Activated CD4-positive, alpha-beta T cell treated with anti-CD3 and anti-CD28 coated beads, Interleukin-2, amount 50 U/mL, for 4 hours (primary cell): ENCODE results near the gene FAM120B.
"Not testable (repeated sequence)": the region's sequence is repeated elsewhere in the genome, so short reads cannot be mapped to it uniquely, and the experiment has no call there.

Experiments used
- DNase-seq, 2 experiments: peaks; one replicate each; pipeline ENCODE4 v3.0.0-alpha.2; 2020

The FAM120B gene, protein sequence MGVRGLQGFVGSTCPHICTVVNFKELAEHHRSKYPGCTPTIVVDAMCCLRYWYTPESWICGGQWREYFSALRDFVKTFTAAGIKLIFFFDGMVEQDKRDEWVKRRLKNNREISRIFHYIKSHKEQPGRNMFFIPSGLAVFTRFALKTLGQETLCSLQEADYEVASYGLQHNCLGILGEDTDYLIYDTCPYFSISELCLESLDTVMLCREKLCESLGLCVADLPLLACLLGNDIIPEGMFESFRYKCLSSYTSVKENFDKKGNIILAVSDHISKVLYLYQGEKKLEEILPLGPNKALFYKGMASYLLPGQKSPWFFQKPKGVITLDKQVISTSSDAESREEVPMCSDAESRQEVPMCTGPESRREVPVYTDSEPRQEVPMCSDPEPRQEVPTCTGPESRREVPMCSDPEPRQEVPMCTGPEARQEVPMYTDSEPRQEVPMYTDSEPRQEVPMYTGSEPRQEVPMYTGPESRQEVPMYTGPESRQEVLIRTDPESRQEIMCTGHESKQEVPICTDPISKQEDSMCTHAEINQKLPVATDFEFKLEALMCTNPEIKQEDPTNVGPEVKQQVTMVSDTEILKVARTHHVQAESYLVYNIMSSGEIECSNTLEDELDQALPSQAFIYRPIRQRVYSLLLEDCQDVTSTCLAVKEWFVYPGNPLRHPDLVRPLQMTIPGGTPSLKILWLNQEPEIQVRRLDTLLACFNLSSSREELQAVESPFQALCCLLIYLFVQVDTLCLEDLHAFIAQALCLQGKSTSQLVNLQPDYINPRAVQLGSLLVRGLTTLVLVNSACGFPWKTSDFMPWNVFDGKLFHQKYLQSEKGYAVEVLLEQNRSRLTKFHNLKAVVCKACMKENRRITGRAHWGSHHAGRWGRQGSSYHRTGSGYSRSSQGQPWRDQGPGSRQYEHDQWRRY

DNA sequence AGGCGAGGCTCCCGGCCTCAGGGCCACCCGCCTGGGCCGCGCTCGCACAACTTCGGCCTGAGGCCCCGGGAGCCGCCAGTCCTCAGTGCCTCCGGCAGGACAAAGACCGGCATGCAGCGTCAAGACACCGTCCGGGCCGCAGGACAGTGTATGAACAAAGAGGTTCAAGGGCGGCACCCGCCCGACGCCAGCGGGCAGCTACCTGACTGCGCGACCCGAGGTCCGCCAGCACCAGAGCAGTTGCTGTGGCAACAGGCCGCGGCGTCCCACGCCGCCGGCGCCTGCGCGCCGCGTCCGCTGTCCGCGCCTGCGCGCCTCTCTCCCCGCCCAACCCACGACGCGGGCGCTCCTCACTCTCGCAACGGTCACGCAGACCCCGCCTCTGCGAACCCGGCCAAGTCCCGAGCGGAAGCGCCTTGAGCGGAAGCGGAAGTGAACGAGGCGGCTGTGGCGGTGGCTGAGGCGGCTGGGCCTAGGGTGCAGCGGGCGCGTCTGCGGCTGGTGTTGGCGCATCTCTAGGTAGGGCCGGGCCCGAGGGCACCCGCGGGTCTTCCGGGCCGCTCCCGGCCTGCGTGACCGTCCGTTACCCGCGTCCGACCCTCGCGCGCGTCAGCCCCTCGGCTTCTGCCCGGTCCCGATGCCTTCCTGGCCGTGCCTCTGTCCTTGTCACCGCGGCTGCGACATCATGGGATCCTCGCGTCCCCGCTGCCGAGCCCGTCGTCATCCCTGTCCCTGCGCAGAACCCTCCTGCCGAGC is at the start of gene FAM120B:
TSS of gene FAM120B (plus strand) at position 435 of the 756 bp plus-strand sequence. CDS start 10,633 bp downstream, outside the sequence.
- peak; percentile 93 to 94 for DNase-seq

DNA sequence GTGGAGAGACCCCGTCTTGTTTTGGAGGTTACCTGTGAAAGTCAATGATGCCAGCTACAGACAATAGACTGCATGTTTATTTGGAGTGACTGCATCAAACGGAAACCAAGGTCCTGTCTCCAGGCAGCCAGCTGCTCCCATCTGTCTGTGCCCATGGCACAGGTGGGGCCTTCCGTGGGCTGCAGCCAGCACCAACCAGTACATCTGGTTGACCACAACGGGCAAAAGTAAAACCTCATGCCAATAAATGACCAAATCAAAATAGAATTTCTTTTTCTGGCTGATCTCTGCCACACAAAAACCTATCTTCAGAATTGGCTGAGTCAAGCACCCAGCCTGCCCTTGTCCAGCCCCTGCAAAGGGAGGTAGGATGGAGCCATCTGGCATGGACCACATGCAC is 49.2 kb upstream of the FAM120B start:
- no peak for DNase-seq

- DNase-seq: no peak
These were observed 48.2 kb upstream of the FAM120B start for GRCh38 chr6:170258407-170258806.

- no peak for DNase-seq
These were observed 47.3 kb upstream of the FAM120B start for GRCh38 chr6:170259278-170259677.

DNA sequence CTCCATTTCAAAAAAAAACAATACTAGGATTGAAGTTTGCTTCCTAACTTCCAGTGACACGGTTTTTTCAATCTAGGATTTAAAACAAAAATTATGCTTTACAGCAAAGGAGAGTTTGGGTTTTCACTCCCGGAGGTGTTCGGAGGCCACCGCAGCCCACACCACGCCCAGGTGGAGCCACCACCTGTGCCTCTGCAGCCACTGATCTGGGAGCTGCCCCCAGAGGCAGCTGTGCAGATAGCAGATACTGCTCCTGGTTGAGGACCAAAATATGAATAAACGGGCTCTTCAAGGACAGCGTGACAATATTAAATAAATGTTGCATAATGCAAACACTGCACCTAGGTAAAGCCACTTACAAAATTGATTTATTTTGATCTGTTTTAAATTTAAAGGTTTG is 45.9 kb upstream of the FAM120B start:
- no peak for DNase-seq

- DNase-seq: no peak
These were observed 44.7 kb upstream of the FAM120B start for GRCh38 chr6:170261643-170262488.

GRCh38 chr6:170262489-170263088 is 44.0 kb upstream of the FAM120B start:
- no peak for DNase-seq

GRCh38 chr6:170263410-170263809 is 43.1 kb upstream of the FAM120B start:
- DNase-seq: no peak

DNA sequence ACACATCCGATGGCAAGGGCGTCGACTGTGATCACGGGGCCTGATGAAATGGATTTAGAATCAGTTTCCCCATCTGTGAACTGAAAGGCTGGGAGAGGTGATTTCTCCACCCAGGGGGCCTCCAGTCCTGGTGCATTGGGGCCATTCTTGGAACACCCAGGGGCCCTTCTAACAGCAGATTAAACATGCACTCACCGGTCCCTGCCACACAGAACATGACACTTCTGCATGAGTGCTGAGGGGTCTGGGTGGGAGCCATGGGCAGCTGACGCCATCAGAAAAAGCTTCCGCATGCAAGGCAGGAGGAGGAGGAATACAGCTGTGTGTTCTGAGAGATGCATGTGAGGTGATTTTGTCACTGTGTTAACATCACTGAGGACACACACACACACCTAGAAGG is 42.5 kb upstream of the FAM120B start:
- no peak for DNase-seq

DNA sequence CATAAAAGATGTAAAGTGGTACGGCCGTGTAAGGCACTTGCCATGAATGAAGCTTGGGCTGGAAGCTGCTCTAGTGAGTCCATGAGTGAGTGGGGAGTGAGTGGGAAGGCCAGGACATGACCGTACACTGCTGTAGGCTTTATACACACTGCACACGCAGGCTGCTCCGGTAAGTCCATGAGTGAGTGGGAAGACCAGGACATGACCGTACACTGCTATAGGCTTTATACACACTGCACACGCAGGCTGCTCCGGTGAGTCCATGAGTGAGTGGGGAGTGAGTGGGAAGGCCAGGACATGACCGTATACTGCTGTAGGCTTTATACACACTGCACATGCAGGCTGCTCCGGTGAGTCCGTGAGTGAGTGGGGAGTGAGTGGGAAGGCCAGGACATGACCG is 41.9 kb upstream of the FAM120B start:
- not testable (repeated sequence) for DNase-seq

DNA sequence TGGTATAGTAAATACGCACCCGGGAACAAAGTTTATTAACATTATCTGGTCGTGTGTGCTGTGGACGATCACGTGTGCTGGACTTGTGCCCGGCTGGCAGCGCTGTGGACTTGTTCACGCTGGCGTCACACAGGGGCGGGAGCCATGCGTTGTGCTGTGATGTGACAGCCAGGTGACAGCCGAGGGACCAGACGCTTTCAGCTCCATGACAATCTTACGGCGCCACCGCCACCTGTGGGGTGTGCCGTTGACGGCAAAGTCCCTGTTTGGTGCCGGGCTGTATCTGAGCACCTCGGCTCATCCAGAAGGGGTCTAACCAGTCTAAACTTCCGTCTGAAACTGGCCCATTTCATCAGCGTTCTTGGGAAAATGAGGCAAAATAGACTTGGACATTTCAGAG is 40.9 kb upstream of the FAM120B start:
- DNase-seq: no peak

GRCh38 chr6:170266061-170266825 is 40.3 kb upstream of the FAM120B start:
- DNase-seq: no peak

DNA sequence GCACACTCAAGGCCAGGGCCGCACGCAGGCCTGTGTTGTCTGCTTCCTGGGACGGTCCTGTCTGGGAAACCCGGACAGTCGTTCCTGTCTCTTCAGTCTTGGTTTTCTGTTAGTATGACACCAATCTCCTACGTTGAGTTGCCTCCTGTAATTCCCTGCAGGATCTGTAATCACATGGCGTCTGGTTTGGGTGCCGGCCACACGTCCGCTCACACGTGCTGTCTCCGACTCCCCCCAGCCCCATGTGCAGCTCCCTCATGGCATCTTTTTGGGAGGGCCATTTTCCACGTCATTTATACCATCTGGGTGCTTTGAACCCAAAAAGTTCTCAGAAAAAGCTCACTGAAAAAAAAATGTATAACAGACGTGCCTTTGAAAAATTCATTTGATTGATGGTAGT is 38.9 kb upstream of the FAM120B start:
- DNase-seq: no peak

DNA sequence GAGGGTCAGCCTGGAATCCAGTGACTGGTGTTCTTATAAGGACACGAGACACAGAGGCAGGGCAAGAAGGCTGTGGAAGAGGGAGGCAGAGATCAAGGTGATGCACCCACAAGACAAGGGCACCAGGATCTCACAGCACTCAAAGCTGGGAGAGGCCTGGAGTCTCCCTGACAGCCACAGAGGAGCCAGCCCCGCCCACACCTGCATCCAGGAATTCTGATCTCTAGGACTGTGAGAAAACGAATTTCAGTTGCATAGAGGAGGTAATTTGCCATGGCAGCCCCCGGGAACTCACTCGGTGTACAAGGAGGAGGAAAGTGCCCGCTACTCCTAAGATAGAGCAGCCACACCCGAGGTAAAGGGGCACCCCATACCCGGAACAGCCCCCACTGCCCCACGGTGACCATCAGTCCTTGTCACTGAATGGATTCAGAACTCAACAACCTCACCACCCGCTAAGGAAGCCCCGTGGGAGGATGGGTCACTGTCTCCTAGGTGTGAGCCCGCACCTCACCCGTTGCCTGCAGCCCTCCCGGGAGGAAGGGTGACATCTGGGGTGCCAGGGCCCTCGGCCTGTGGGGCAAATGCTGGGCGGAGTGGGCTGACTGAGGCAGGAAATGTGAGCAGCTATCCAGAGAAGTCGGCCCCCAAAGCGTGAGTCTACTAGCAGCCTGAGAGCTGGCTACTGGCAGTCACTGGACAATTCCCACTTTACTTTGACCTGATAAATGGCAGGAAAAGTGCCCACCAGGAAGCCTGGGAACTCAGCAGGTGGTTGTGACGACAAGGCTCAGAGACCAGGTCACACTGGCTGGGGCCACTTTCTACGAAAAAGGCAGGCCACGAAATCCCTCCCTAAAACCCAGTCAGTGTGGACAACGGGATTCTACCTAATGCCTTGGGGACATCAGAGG is 38.1 kb upstream of the FAM120B start:
- no peak for DNase-seq

- DNase-seq: no peak
These were observed 37.3 kb upstream of the FAM120B start for GRCh38 chr6:170269151-170269845.

DNA sequence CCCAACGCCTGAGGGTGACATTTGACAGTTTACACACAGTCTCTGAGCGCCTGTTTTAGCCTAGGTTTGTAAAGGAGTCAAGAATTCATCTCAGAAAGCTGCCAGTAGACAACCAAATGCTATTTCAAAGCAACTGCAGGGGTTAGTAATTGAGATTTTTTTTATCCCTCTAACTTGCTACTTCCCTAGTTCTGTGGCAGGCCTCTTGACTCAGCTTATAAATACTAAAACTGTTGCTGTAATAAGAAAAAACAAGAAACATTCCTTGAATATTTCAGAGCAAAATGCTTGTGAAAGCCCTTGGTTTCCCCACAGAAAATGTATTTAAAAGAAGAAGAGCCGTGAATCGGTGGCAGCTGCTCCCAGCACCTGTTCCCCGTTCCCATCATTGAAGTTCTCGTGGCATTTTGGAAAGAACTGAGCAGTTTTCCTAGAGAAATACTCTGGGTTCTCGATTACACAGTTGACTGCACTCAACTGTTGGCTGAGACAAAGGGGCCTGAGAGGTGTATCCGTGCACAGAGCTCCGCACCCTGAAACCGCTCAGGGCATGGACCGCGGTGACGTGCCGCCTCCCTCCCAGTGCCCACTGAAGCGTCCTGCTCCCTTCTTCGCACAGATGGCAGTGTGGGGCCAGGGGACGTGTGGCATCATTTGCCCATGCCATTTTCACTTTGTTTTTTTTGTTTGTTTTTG is 36.6 kb upstream of the FAM120B start:
- no peak for DNase-seq

DNA sequence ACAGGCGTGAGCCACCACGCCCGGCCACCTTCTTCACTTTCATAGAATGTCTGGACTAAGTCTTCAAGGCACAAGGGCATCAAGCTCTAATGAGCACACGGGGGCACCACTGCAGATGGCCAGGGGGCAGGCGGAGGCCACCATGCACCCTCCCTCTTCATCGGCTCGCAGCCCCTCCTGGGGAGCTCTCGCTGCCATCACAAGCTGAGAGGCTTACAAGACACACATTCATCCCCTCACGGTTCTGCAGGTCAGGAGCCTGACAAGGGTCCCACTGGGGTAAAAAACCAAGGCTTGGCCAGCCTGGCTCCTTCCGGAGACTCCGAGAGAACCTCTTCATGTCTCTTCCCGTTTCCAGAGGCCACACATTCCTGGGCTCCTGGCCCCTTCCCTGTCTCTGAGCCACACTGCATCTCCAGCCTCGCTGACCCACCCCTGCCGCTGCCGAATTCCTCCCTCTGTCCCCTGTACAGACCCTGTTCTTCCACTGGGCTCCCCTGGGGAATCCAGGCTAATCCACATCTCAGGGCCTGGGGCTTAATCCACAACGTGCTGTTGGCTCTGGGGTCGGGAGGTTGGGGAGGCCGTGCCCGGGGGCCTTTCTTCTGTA is 35.5 kb upstream of the FAM120B start:
- no peak for DNase-seq

GRCh38 chr6:170271771-170272314 is 34.7 kb upstream of the FAM120B start:
- DNase-seq: peak; percentile 60 to 68
